GM19372 (cell line): ENCODE results near the gene NUP85.
"Not testable (repeated sequence)": the region's sequence is repeated elsewhere in the genome, so short reads cannot be mapped to it uniquely, and the experiment has no call there.

ENCODE experiments used
- ATAC-seq: cut with Tn5 transposase; IDR thresholded peaks from one replicate; pipeline ENCODE4 v1.9.1; 2021; ENCODE audit warnings: mild to moderate bottlenecking, low read depth, moderate library complexity; ENCODE audit not compliant: unreplicated experiment

Gene NUP85

GRCh38 chr17:75239778-75240393, 34.4 kb downstream of the NUP85 start:
- ATAC-seq = no peak

GRCh38 chr17:75240394-75241142, 35.1 kb downstream of the NUP85 start:
- no peak for ATAC-seq

GRCh38 chr17:75241143-75241430, 35.6 kb downstream of the NUP85 start:
- ATAC-seq = no peak

DNA sequence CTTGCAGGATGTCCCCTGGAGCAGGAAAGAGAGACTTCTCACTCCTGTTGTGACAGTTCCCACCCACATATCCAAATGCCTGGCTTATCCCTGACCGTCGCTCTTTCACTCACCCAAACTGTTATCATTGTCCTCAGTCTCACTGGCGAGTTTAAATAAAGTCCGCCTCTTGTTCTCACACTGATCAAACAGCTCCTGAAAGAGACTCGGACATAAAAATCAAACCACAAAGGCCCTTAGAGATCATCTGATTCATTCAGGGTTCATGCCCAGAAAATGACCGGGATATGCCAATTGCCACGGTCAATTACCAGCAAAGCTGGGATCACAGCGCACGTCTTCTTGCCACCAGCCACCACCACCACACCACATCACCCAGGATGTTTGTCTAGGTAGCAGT, 36.0 kb downstream of the NUP85 start:
- no peak for ATAC-seq

DNA sequence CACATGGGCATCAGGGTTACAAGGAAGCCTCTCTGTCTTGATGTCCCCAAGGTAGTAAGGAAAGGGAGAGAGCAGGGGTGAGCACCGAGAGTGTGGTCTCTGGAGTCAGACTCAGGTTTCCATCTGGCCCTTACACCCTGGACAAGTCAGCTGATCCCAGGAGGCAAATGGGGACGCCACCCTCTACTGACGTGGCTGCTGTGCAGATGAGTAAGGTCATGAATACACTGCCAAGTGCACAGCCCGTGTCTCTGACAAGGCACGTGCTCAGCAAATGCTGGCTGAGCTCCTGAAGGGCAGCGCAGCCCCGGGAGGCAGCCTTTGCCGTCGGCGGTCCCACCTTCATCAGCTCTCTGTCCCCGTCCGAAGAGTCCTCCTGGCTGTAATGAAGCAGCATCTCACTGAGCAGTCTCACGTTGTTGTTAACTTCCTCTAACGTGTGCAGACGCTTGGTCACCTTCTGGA, 36.5 kb downstream of the NUP85 start:
- no peak for ATAC-seq

DNA sequence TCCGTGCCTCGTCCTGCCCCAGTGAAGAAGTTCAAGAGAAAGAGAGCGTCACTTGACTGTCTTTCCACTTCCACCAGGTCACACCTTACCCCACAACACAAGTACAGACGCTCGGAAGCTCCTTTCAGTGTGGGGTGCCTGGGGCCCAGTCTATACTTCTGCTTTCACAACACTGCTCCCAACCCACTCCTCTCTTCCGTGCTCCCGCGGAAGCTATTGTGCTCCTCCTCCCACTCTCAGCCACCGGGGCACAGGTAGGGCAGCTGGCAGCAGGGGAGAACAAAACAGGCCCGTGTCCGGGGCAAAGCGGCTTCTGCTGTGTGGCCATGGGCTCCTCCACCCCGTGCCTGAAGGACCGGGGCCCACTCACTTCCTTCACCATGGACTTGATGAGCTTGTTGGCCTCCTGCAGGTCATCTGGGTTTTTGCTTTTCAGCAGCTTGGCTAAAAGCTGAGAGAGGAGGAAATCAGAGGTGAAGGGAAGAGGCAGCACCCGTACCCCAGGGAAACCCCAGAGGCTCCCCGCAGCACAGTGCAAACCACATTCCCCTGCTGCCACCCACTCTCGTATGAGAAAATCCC, 37.1 kb downstream of the NUP85 start:
- no peak for ATAC-seq

GRCh38 chr17:75244133-75244866, 38.8 kb downstream of the NUP85 start:
- ATAC-seq = no peak

- ATAC-seq = no peak
Observed at GRCh38 chr17:75245011-75245410, 39.5 kb downstream of the NUP85 start.

- ATAC-seq = no peak
Observed at GRCh38 chr17:75246404-75246803, 40.9 kb downstream of the NUP85 start.

DNA sequence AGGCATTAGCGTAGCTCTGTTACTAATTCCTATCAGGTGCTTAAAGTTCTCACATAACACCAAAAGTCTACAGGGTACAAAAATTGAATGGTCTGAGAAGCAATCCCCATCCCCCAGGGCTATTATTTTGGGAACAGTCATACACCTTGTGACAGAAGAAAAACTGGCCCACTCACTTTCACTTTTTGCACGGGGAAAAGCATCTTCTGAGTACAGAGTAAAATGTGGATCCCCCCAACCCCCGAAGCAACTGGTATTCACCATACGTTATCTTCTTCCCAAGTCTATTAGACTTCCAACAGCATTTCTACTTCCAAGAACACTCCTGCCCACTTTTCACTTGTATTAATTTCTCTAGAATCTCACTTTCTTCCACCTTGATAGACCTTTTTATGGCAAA, 44.1 kb downstream of the NUP85 start:
- no peak for ATAC-seq

DNA sequence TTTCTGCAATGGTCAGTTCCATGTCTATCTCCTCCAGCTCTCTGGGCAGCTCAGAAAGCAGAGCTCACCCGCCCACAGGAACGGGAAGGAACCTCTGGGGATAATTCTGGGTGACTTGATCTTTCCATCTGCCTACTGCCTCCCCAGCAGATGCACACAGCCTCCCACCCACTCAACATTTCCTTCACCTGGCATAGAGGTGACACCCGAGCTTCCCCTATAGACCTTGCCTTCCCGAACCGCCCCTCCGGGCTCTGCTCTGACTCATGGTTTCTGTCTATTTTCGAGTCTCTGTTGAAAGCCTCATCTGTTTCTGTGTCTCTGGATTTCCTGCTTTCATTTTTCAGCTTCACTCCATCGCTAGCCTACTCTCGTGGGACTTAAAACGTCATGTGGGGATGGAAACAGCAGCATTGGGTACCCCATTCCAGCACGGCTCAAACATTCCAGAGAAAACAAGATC, 44.6 kb downstream of the NUP85 start:
- ATAC-seq = peak; percentile 82

DNA sequence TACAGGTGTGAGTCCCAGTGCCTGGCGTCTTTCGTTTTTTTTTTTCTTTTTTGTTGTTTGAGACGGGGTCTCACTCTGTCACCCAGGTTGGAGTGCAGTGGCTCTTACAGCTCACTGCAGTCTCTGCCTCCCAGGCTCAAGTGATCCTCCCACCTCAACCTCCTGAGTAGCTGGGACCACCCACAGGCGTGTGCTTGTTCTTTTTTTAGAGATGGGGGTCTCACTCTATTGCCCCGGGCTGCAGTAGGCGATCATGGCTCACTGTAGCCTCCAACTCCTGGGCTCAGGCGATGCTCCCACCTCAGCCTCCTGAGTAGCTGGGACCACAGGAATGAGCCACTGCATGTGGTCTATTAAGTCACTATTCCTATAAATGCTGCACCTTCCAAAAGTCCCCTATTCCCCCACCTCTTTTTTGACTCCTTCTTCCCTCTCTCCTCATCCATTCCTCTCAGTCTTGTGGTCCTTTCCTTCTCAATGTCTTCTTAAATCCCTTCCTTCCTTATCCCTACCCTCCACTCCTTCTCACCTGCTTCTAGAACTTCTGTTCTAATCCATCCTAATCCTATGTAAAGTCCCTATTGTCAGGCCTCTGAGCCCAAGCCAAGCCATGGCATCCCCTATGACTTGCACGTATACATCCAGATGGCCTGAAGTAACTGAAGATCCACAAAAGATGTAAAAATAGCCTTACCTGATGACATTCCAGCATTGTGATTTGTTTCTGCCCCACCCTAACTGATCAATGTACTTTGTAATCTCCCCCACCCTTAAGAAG, 46.7 kb downstream of the NUP85 start:
- ATAC-seq = no peak

- not testable (repeated sequence) for ATAC-seq
Observed at GRCh38 chr17:75255954-75256698, 50.6 kb downstream of the NUP85 start.

- ATAC-seq = not testable (repeated sequence)
Observed at GRCh38 chr17:75257228-75257627, 51.7 kb downstream of the NUP85 start.

GRCh38 chr17:75260641-75261335, 55.3 kb downstream of the NUP85 start:
- peak; percentile 18 for ATAC-seq

- peak; percentile 87 for ATAC-seq
Observed at GRCh38 chr17:75261336-75262111, 56.0 kb downstream of the NUP85 start, which contains the start of the genes GGA3 and MRPS7. Gene GGA3 (minus strand): TSS chr17:75261606. CDS start chr17:75261587, 19 bp downstream. Gene MRPS7 (plus strand): TSS chr17:75261879. CDS start chr17:75261901, 22 bp downstream.

DNA sequence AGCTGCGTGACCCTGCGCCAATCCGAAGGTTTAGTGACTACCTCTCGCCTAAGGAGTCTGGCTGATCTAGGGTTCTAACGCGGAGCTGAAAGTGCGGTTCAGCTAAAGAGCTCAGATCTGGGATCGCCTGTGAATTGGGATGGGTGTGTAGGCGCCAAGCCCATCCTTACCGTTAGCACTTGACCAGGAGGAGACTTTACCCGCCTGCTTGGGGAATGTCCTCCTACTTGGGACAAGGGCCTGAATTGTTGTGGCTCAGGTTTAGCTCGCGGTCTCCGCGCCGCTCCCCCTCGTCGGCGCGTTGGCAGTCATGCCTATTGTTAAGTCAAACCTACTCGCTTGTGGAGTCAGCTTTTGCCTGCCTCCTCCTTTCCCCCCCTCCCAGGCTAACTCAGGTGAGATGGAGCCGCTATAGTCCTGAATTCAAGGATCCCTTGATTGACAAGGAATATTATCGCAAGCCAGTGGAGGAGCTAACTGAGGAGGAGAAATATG, 56.7 kb downstream of the NUP85 start:
- ATAC-seq = no peak

- no peak for ATAC-seq
Observed at GRCh38 chr17:75263055-75263454, 57.6 kb downstream of the NUP85 start.
